Gastroesophageal sphincter (tissue), 4 donors: ENCODE data around the gene FNDC3A. TPM values are rescaled to one million over a fixed set of nuclear protein-coding genes. Genes with fewer than 3 reads are reported as not detected.

ENCODE experiments used
- ATAC-seq: fragments of 150-250 bp; one replicate; pipeline ENCODE4 v1.9.1; 2016; ENCODE audit warnings: mild to moderate bottlenecking, moderate library complexity
- H3K27ac ChIP-seq, 4 donors: fragments of 200-600 bp; sonication (generic) in 3 of 4; 1 replicate in 3 of 4; 2 replicates in 1 of 4; pipeline ENCODE4 v1.5.1; 2016 to 2019
- H3K27me3 ChIP-seq: fragments of 200-600 bp; sonication (generic); one replicate; pipeline ENCODE4 v1.5.1; 2019
- H3K36me3 ChIP-seq, 2 donors: fragments of 200-600 bp; sonication (generic); one replicate each; pipeline ENCODE4 v1.5.1; 2019; ENCODE audit warnings: control low read depth in 1 of 2
- H3K4me1 ChIP-seq, 3 donors: fragments of 200-600 bp; sonication (generic); 1 replicate in 2 of 3; 2 replicates in 1 of 3; pipeline ENCODE4 v1.5.1; 2016 to 2019; ENCODE audit warnings: control low read depth in 2 of 3
- H3K4me3 ChIP-seq, 2 donors: fragments of 200-600 bp; sonication (generic); one replicate each; pipeline ENCODE4 v1.5.1; 2019; ENCODE audit warnings: mild to moderate bottlenecking in 1 of 2, moderate library complexity in 1 of 2
- H3K9me3 ChIP-seq, 3 donors: fragments of 200-600 bp; sonication (generic); one replicate each; pipeline ENCODE4 v1.5.1; 2017 to 2019; ENCODE audit warnings: control low read depth in 2 of 3
- EP300 ChIP-seq: sonication (generic); formaldehyde crosslinking; IDR thresholded peaks from one replicate; pipeline ENCODE4 v1.6.1; 2017; ENCODE audit warnings: antibody characterized with exemption, mild to moderate bottlenecking
- POLR2A ChIP-seq, 2 donors: fragments of 450-650 bp; IDR thresholded peaks; one replicate each; pipeline ENCODE4 v1.6.1; 2017; ENCODE audit warnings: antibody characterized with exemption in 2 of 2, mild to moderate bottlenecking in 2 of 2, moderate library complexity in 1 of 2
- POLR2AphosphoS5 ChIP-seq: sonication (generic); formaldehyde crosslinking; IDR thresholded peaks from one replicate; pipeline ENCODE4 v1.6.1; 2017; ENCODE audit warnings: antibody characterized with exemption
- WGBS, 2 donors: methylation state at CpG; one replicate each; pipeline ENCODE4 v1.1.5; 2018; ENCODE audit warnings: low coverage in 1 of 2; 5-methylcytosine and 5-hydroxymethylcytosine counted together
- total RNA-seq, 4 donors: library from RNA; depleted of rRNA; stranded (reverse); fragments of >200 nt; gene quantifications; one replicate each; pipeline ENCODE4 v1.1.0, GENCODE V29; 2016
- TF ChIP-seq, protein P1 (sequence below), 4 experiments: fragments of 200-600 bp in 2 of 4; fragments of 450-650 bp in 2 of 4; sonication (generic) in 1 of 4; IDR thresholded peaks; one replicate each; pipeline ENCODE4 v1.5.1; 2017 to 2019; ENCODE audit warnings: antibody characterized with exemption in 4 of 4, mild to moderate bottlenecking in 2 of 4, moderate library complexity in 2 of 4

The FNDC3A gene, protein sequence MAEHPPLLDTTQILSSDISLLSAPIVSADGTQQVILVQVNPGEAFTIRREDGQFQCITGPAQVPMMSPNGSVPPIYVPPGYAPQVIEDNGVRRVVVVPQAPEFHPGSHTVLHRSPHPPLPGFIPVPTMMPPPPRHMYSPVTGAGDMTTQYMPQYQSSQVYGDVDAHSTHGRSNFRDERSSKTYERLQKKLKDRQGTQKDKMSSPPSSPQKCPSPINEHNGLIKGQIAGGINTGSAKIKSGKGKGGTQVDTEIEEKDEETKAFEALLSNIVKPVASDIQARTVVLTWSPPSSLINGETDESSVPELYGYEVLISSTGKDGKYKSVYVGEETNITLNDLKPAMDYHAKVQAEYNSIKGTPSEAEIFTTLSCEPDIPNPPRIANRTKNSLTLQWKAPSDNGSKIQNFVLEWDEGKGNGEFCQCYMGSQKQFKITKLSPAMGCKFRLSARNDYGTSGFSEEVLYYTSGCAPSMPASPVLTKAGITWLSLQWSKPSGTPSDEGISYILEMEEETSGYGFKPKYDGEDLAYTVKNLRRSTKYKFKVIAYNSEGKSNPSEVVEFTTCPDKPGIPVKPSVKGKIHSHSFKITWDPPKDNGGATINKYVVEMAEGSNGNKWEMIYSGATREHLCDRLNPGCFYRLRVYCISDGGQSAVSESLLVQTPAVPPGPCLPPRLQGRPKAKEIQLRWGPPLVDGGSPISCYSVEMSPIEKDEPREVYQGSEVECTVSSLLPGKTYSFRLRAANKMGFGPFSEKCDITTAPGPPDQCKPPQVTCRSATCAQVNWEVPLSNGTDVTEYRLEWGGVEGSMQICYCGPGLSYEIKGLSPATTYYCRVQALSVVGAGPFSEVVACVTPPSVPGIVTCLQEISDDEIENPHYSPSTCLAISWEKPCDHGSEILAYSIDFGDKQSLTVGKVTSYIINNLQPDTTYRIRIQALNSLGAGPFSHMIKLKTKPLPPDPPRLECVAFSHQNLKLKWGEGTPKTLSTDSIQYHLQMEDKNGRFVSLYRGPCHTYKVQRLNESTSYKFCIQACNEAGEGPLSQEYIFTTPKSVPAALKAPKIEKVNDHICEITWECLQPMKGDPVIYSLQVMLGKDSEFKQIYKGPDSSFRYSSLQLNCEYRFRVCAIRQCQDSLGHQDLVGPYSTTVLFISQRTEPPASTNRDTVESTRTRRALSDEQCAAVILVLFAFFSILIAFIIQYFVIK
- total RNA-seq = 10 to 100 TPM; 36.4 to 55.9 (median 47.8) TPM

DNA sequence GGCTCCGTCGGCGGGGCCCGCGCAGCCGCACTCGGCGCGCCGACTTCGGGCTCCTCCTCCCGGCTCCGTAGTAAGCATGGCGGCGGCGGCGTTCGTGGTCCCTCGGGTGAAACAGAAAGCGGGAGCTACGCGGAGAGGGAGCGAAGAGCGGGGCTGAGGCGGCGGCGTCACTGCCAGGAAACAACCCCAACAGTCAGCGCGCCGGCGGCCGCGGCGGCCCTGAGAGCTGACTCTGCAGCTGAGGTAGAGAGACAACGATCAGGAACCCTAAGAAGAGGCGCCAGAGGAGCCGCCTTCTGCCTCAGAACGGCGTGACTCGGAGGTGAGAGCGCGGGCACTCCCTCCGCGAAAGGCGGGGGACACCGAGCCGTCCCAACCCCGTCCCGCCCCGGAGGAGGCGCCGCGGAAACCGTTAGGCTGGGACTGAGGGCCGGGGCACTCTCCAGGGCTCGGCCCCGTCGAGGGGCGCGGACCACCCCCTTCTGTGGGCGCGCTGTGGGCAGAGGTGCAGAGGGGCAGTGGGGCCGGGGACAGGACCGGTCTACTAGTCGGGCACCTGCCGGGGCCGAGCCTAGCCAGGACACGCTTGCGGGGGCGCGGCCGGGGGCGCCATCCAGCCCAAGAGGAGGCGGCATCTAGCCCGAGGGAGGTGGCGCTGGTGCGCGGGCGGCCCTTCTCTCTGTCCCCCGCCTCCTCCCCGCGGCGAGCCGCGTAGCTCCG lies at the start of gene FNDC3A:
Gene FNDC3A (plus strand): TSS at position 57 of the 720 bp plus-strand sequence. CDS start 30,279 bp downstream, outside the sequence.
- Histone ChIP-seq H3K4me3 (peak within 1 kb of the TSS; percentile 68 to 91), H3K27me3 (no peaks in the 10 kb centered on the region), H3K9me3 (no peaks in the 10 kb centered on the region), H3K4me1 (peaks cover 0 to 50% (median 0%) of the 10 kb centered on the region in 3 donors), H3K36me3 (no peaks in the 10 kb centered on the region), H3K27ac (peak within 1 kb of the TSS; percentile 89 to 99 (median 98))
- TF ChIP-seq, protein P1, sequence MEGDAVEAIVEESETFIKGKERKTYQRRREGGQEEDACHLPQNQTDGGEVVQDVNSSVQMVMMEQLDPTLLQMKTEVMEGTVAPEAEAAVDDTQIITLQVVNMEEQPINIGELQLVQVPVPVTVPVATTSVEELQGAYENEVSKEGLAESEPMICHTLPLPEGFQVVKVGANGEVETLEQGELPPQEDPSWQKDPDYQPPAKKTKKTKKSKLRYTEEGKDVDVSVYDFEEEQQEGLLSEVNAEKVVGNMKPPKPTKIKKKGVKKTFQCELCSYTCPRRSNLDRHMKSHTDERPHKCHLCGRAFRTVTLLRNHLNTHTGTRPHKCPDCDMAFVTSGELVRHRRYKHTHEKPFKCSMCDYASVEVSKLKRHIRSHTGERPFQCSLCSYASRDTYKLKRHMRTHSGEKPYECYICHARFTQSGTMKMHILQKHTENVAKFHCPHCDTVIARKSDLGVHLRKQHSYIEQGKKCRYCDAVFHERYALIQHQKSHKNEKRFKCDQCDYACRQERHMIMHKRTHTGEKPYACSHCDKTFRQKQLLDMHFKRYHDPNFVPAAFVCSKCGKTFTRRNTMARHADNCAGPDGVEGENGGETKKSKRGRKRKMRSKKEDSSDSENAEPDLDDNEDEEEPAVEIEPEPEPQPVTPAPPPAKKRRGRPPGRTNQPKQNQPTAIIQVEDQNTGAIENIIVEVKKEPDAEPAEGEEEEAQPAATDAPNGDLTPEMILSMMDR (IDR thresholded peaks at IDR 0.05) = peak in 2 of 4 experiments; percentile 2 to 47
- TF ChIP-seq EP300 = no peak
- TF ChIP-seq POLR2AphosphoS5 = peak; percentile 67
- peak; percentile 39 to 51 for TF ChIP-seq POLR2A (IDR thresholded peaks at IDR 0.05)
- peak; percentile 92 for ATAC-seq
- WGBS, 2 donors = no CpG with 5 or more reads among the region's 86 CpGs

DNA sequence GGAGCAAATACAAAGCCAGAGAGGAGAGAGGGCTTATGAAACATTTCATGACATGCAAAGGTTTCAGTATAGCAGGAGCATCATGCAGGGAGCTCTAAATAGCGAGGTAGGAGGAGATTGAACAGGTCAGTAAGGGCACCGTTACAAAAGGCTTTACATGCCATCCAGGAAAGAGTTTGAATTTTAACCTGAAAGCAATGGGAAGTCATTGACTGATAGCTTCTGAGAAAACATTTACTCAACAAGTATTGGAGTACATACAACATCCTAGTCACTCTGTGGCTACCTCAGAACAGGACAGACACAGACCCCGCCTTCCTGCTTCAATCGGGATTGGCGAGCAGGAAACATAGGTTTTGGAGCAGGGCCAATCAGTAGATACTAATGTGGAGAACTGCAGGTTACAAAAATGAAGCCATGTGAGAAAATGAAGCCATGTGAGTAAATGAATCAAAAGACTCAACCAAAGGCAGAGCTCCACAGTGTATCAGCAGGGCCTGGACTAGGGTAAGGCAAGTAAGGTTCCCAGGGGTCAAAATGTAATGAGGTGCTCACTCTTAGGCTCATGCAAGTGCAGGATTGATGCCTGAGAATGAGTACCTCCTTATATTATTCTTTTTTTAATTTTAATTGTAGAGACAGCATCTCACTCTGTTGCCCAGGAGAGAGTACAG lies 46.8 kb upstream of the FNDC3A start:
- Histone ChIP-seq H3K36me3 (no peaks in the 10 kb centered on the region), H3K4me3 (no peak overlapping the region), H3K4me1 (no peaks in the 10 kb centered on the region), H3K27me3 (no peaks in the 10 kb centered on the region), H3K9me3 (peaks cover 0 to 7% (median 0%) of the 10 kb centered on the region in 3 donors), H3K27ac (no peak overlapping the region)
- TF ChIP-seq EP300 (no peak), POLR2AphosphoS5 (no peak), POLR2A (IDR thresholded peaks at IDR 0.05) (no peak)
- TF ChIP-seq, protein P1 (IDR thresholded peaks at IDR 0.05) = no peak
- no peak for ATAC-seq
- 87 to 89% methylated on average over 4 to 5 of the region's 5 CpGs for WGBS, 2 donors

DNA sequence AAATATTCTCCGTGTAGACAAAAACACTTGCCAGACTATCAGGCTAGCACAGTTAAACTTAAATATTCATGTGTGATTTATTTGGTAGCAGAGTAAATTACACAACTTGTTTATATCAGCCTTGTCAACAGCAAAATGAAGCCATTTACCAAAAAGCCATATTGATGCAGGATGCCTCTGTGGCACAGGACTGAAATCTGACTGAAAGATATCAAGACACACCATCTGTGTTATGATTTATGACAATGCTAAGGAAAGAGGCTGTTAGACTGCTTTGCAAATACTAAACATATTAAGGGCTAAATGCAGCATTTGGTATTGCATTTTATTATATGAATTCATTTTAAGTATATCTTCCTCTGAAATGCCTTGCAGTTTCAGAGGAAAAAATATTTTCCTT lies 44.8 kb upstream of the FNDC3A start:
- H3K36me3 ChIP-seq = no peaks in the 10 kb centered on the region
- H3K27me3 ChIP-seq = no peaks in the 10 kb centered on the region

More for the DNA sequence above, 44.8 kb upstream of the FNDC3A start:
- ATAC-seq = no peak
- Histone ChIP-seq H3K4me3 (no peak overlapping the region), H3K4me1 (no peaks in the 10 kb centered on the region), H3K27ac (no peak overlapping the region), H3K9me3 (peaks cover 0 to 21% (median 0%) of the 10 kb centered on the region in 3 donors)
- TF ChIP-seq POLR2AphosphoS5 (no peak), EP300 (no peak), POLR2A (IDR thresholded peaks at IDR 0.05) (no peak)
- TF ChIP-seq, protein P1 (IDR thresholded peaks at IDR 0.05) = no peak
- 29% methylated on average over 1 of the region's 1 CpG for WGBS, 2 donors
